ENCODE results near the gene FAM229B. TPM values are rescaled to one million over a fixed set of nuclear protein-coding genes. Genes with fewer than 3 reads are reported as not detected.

Gene FAM229B
- total RNA-seq, 6 experiments from 2014 or later: 6.3 to 13.9 (median 9.1) TPM

DNA sequence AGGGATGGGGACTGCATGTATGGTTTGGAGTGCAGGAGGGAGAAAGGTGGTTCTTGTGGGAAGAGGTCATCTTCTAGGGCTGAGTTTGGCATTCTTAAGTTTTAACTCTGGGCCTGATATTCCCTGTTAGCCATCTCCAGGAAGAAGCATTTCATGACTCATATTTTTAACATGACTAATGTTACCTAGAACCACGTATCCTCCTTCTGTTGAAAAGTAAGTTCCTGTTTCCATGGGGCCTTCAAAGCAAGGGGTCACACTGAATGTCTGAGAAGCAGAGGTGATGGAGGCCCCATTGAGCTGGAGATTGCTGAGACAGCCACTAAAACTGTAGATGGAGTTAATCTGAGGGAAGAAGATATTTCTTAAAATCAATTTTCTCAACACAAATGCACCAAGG, 30.2 kb downstream of the FAM229B start:
- TF ChIP-seq POLR2A (IDR thresholded peaks at IDR 0.05): no peak
- TF ChIP-seq, protein P1, sequence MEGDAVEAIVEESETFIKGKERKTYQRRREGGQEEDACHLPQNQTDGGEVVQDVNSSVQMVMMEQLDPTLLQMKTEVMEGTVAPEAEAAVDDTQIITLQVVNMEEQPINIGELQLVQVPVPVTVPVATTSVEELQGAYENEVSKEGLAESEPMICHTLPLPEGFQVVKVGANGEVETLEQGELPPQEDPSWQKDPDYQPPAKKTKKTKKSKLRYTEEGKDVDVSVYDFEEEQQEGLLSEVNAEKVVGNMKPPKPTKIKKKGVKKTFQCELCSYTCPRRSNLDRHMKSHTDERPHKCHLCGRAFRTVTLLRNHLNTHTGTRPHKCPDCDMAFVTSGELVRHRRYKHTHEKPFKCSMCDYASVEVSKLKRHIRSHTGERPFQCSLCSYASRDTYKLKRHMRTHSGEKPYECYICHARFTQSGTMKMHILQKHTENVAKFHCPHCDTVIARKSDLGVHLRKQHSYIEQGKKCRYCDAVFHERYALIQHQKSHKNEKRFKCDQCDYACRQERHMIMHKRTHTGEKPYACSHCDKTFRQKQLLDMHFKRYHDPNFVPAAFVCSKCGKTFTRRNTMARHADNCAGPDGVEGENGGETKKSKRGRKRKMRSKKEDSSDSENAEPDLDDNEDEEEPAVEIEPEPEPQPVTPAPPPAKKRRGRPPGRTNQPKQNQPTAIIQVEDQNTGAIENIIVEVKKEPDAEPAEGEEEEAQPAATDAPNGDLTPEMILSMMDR (IDR thresholded peaks at IDR 0.05): no peak
- DNase-seq (no peak), ATAC-seq (no peak)
- peaks cover 0 to 31% (median 2%) of the 10 kb centered on the region in 4 donors for H3K4me1 ChIP-seq
- no peak overlapping the region for H3K27ac ChIP-seq
- no peak overlapping the region for H3K4me3 ChIP-seq
- H3K36me3 ChIP-seq: no peaks in the 10 kb centered on the region
- 64% methylated on average over 1 of the region's 1 CpG for WGBS (ENCODE audit: insufficient coverage, low coverage, low lambda C conversion rate, missing lambda C conversion rate)
- intact Hi-C loops (cut with DNase I): no loop called here
- no peaks in the 10 kb centered on the region for H3K9me3 ChIP-seq
- no peaks in the 10 kb centered on the region for H3K27me3 ChIP-seq

DNA sequence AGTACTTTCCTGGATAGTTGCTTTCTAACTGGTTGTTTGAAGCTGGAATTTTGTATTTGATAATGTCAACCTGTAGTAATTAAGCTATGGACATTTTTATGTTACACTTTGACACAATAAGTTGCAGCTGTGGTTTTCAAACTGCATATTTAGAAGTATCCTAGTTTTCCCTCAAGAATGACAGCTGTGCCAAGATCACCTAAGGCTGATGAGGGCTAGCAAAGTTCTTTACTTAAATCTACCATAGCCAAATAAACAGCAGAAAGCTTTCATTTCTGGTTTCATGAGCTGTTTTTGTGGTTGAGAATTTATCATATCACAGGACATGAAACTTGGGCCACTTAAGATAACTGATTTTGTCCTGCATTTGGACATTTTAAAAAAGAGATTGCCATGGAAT, 30.6 kb downstream of the FAM229B start:
- Histone ChIP-seq H3K27me3 (no peaks in the 10 kb centered on the region), H3K9me3 (no peaks in the 10 kb centered on the region), H3K4me1 (peaks cover 0 to 31% (median 2%) of the 10 kb centered on the region in 4 donors), H3K27ac (no peak overlapping the region), H3K36me3 (no peaks in the 10 kb centered on the region), H3K4me3 (no peak overlapping the region)
- TF ChIP-seq, protein P1 (IDR thresholded peaks at IDR 0.05): no peak
- TF ChIP-seq POLR2A (IDR thresholded peaks at IDR 0.05): no peak
- ATAC-seq: no peak
- intact Hi-C loops (cut with DNase I): no loop called here
- no peak for DNase-seq

DNA sequence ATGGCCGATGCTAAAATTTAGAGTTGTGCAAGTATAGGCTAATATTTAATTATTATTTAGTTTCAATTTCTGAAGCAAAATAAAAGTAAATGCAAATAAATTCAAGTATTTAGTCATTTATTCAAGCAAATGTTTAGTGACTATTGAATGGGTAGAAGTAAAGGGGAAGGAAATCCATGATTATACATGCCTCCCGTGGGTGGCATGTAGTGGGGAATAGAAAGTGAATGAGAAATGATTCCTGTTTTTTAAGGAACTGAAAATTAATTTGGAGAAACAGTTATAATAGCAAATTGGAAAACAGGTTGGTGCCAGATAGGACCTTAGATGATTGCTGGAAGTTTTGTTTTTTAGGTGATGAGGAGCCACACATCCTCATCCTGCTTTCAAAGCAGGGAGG, 35.4 kb downstream of the FAM229B start:
- no peak for DNase-seq
- 69% methylated on average over 2 of the region's 2 CpGs for WGBS (ENCODE audit: insufficient coverage, low coverage, low lambda C conversion rate, missing lambda C conversion rate)
- Histone ChIP-seq H3K27ac (no peak overlapping the region), H3K9me3 (no peaks in the 10 kb centered on the region), H3K36me3 (no peaks in the 10 kb centered on the region), H3K4me3 (no peak overlapping the region), H3K27me3 (no peaks in the 10 kb centered on the region), H3K4me1 (no peaks in the 10 kb centered on the region)
- TF ChIP-seq, protein P1 (IDR thresholded peaks at IDR 0.05): no peak
- no peak for TF ChIP-seq POLR2A (IDR thresholded peaks at IDR 0.05)
- intact Hi-C loops (cut with DNase I): no loop called here
- peak in 1 of 4 donors; percentile 17 for ATAC-seq

DNA sequence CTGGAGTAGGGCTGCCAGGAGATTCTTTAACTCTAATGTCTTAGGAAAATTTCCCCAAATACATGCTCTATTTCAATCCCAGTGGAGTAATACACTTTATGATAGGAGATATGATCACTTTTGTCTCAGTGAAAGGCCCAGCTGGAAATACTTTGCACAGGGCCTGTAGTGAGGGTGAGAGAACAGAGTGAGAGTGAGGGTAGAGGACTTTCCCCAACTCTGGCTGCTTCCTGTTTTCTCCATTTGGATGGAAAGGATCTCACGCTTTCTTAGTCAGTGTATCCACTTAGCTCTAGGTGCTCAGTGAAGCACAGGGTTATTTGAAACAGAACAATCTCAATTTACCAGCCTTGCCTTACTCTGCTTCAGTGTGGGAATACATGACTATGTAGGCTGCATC, 36.6 kb downstream of the FAM229B start:
- Histone ChIP-seq H3K27me3 (no peaks in the 10 kb centered on the region), H3K4me1 (no peaks in the 10 kb centered on the region), H3K36me3 (no peaks in the 10 kb centered on the region), H3K4me3 (no peak overlapping the region), H3K9me3 (no peaks in the 10 kb centered on the region), H3K27ac (no peak overlapping the region)
- DNase-seq: no peak
- 83% methylated on average over 1 of the region's 1 CpG for WGBS (ENCODE audit: insufficient coverage, low coverage, low lambda C conversion rate, missing lambda C conversion rate)
- no peak for TF ChIP-seq POLR2A (IDR thresholded peaks at IDR 0.05)
- TF ChIP-seq, protein P1 (IDR thresholded peaks at IDR 0.05): no peak
- intact Hi-C loops (cut with DNase I): no loop called here
- no peak for ATAC-seq

DNA sequence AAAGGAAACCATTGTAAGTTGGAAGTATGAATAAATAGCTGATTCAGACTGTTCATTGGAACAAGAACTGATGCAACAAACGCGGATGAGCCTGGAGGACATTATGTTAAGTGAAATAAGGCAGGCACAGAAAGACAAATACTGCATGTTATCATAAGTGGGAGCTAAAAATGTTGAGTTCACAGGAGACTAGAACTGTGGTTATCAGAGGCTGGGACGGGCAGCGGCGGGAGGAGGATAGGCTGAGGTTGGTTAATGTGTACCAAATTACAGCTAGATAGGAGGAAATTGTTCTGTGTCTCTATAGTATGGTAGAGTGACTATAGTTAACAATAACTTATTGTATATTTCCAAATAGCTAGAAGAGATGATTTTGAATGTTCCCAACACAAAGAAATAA, 40.8 kb downstream of the FAM229B start:
- TF ChIP-seq, protein P1 (IDR thresholded peaks at IDR 0.05): no peak
- TF ChIP-seq POLR2A (IDR thresholded peaks at IDR 0.05): no peak
- intact Hi-C loops (cut with DNase I): no loop called here
- Histone ChIP-seq H3K4me1 (no peaks in the 10 kb centered on the region), H3K27ac (no peak overlapping the region), H3K36me3 (no peaks in the 10 kb centered on the region), H3K9me3 (no peaks in the 10 kb centered on the region), H3K4me3 (no peak overlapping the region), H3K27me3 (no peaks in the 10 kb centered on the region)
- DNase-seq (no peak), ATAC-seq (peak in 1 of 4 donors; percentile 26)
- WGBS (ENCODE audit: insufficient coverage, low coverage, low lambda C conversion rate, missing lambda C conversion rate): 82% methylated on average over 5 of the region's 5 CpGs

Measured in right lobe of liver (tissue), 6 donors.